ENCODE data around the gene SYT1.

The SYT1 gene

GRCh38 chr12:79236920-79237319, 372.3 kb downstream of the SYT1 start:
- DNase-seq = no peak

- DNase-seq = no peak
These were observed 373.7 kb downstream of the SYT1 start for GRCh38 chr12:79238246-79238645.

GRCh38 chr12:79247494-79247893, 382.9 kb downstream of the SYT1 start:
- no peak for DNase-seq

GRCh38 chr12:79250186-79250585, 385.6 kb downstream of the SYT1 start:
- DNase-seq = no peak

GRCh38 chr12:79250960-79251755, 386.6 kb downstream of the SYT1 start:
- DNase-seq = peak; percentile 38

GRCh38 chr12:79252358-79253075, 387.9 kb downstream of the SYT1 start:
- DNase-seq = peak; percentile 81

GRCh38 chr12:79255288-79255687, 390.7 kb downstream of the SYT1 start:
- no peak for DNase-seq

- no peak for DNase-seq
These were observed 396.3 kb downstream of the SYT1 start for GRCh38 chr12:79260923-79261322.

GRCh38 chr12:79262938-79263337, 398.4 kb downstream of the SYT1 start:
- peak; percentile 13 for DNase-seq

GRCh38 chr12:79266343-79267144, 402.0 kb downstream of the SYT1 start:
- DNase-seq = no peak

- DNase-seq = no peak
These were observed 403.0 kb downstream of the SYT1 start for GRCh38 chr12:79267580-79267979.

- peak; percentile 36 for DNase-seq
These were observed 410.0 kb downstream of the SYT1 start for GRCh38 chr12:79274501-79275064.

GRCh38 chr12:79275631-79276030, 411.1 kb downstream of the SYT1 start:
- DNase-seq = no peak

GRCh38 chr12:79283364-79283763, 418.8 kb downstream of the SYT1 start:
- no peak for DNase-seq

GRCh38 chr12:79288911-79289310, 424.3 kb downstream of the SYT1 start:
- no peak for DNase-seq

GRCh38 chr12:79291711-79292110, 427.1 kb downstream of the SYT1 start:
- no peak for DNase-seq

- peak; percentile 74 for DNase-seq
These were observed 430.0 kb downstream of the SYT1 start for GRCh38 chr12:79294590-79294989.

GRCh38 chr12:79295572-79295971, 431.0 kb downstream of the SYT1 start:
- DNase-seq = no peak

GRCh38 chr12:79296133-79296532, 431.6 kb downstream of the SYT1 start:
- no peak for DNase-seq

GRCh38 chr12:79296871-79297270, 432.3 kb downstream of the SYT1 start:
- no peak for DNase-seq

- peak; percentile 80 for DNase-seq
These were observed 433.9 kb downstream of the SYT1 start for GRCh38 chr12:79298506-79298905.

GRCh38 chr12:79299447-79300198, 435.0 kb downstream of the SYT1 start:
- no peak for DNase-seq

All from DMS53 (cell line).